Measurements from ENCODE around the gene CHST2.

Gene CHST2

DNA sequence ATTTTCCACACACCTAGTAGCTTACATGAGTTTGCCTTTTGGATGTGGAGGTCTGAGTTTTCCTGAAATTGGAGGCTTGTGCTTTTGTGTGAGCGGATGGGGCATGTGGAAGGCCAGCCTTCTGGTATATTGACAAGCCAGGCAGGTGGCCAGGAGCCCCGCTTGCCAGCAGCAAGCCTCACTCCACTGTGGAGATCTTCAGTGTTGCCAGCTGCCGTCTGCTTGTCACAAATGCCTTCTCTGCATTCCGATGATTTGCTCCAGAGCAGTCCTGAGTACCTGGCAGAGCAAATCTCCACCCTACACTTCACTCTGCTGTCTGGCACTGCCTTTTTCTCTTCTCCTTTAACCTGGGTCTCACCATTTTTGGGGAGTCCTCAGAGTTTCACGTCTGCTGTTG, 29.1 kb upstream of the CHST2 start:
- no peaks in the 10 kb centered on the region for H3K27me3 Mint-ChIP-seq

GRCh38 chr3:143090976-143091837, 28.4 kb upstream of the CHST2 start:
- H3K27ac Mint-ChIP-seq: peak overlapping the region in 1 of 2 donors; percentile 64
- ATAC-seq (no peak), DNase-seq (no peak)
- H3K9me3 Mint-ChIP-seq: no peaks in the 10 kb centered on the region
- H3K4me1 Mint-ChIP-seq: no peaks in the 10 kb centered on the region
- no peak overlapping the region for H3K4me3 Mint-ChIP-seq
- H3K27me3 Mint-ChIP-seq: no peaks in the 10 kb centered on the region

More for the DNA sequence above, 29.1 kb upstream of the CHST2 start:
- no peaks in the 10 kb centered on the region for H3K4me1 Mint-ChIP-seq
- ATAC-seq (no peak), DNase-seq (no peak)
- H3K4me3 Mint-ChIP-seq: no peak overlapping the region
- no peaks in the 10 kb centered on the region for H3K9me3 Mint-ChIP-seq
- peak overlapping the region; percentile 53 to 64 for H3K27ac Mint-ChIP-seq

DNA sequence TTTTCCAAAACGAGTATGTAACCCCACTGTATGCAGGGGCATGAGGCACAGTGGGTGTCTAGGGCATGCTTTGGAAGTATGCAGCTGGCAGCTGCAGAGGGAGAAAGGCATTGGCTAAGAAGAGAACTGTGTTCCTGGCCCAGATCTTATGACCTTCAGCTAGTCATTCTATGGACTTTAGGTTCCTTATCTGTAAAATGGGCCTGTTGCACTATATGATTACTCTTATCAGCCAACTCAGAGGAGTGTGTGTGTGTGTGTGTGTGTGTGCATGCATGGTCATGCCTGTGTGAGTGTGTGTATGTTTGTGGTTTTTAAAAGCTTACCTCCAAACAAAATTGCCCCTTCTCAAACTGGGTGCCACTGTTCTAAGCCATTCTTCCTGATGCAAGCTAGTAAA, 27.4 kb upstream of the CHST2 start:
- Mint-ChIP-seq H3K27me3 (no peaks in the 10 kb centered on the region), H3K9me3 (no peaks in the 10 kb centered on the region), H3K4me3 (no peak overlapping the region), H3K27ac (no peak overlapping the region), H3K4me1 (no peaks in the 10 kb centered on the region)
- ATAC-seq: no peak
- no peak for DNase-seq

DNA sequence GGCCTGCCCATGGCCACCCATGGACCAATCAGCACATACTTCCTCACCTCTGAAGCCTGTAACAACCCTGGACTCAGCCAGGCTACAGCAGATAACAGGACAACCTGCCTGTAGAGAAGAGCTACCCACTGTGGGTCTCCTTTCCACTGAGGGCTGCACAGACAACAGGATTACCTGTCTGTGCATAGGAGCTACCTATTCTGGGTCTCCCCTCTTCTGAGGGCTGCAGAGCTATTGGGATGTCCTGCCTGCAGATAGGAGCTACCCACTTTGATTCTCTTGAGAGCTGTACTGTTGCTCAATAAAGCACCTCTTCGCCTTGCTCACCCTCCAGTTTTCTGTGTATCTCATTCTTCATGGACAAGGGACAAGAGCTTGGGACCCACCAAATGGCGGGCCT, 23.8 kb upstream of the CHST2 start:
- ATAC-seq: no peak
- H3K9me3 Mint-ChIP-seq: no peaks in the 10 kb centered on the region

GRCh38 chr3:143098032-143098764, 21.4 kb upstream of the CHST2 start:
- DNase-seq (no peak), ATAC-seq (no peak)
- H3K27ac Mint-ChIP-seq: no peak overlapping the region
- H3K4me3 Mint-ChIP-seq: no peak overlapping the region
- H3K27me3 Mint-ChIP-seq: peaks cover 22% of the 10 kb centered on the region
- no peaks in the 10 kb centered on the region for H3K4me1 Mint-ChIP-seq
- peaks cover 0 to 3% of the 10 kb centered on the region in 2 donors for H3K9me3 Mint-ChIP-seq

More for the DNA sequence above, 23.8 kb upstream of the CHST2 start:
- no peaks in the 10 kb centered on the region for H3K4me1 Mint-ChIP-seq
- H3K27ac Mint-ChIP-seq: no peak overlapping the region
- peaks cover 13% of the 10 kb centered on the region for H3K27me3 Mint-ChIP-seq
- no peak overlapping the region for H3K4me3 Mint-ChIP-seq
- no peak for DNase-seq

DNA sequence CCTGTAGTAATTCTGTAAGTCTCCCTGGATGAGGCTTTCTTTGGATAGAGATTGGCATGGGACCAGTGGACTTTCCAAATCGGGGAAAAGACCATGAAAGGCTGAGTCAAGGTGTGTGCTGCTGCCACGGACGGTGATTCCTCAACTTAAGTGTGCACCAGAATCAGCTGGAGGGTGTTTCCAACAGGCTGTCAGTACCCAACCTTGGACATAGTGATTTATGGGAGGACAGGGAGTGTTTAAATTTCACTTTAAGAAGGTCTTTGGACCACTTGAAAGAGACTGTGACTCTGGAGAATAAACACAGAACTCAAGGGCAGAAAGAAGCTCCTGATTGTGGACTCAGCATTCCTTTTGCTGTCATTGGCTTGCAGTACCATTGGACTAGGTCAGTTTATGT, 20.4 kb upstream of the CHST2 start:
- peaks cover 0 to 12% of the 10 kb centered on the region in 2 donors for H3K9me3 Mint-ChIP-seq
- H3K27me3 Mint-ChIP-seq: peaks cover 22% of the 10 kb centered on the region
- no peak for DNase-seq
- H3K4me1 Mint-ChIP-seq: no peaks in the 10 kb centered on the region
- ATAC-seq: no peak
- H3K4me3 Mint-ChIP-seq: no peak overlapping the region
- H3K27ac Mint-ChIP-seq: no peak overlapping the region

DNA sequence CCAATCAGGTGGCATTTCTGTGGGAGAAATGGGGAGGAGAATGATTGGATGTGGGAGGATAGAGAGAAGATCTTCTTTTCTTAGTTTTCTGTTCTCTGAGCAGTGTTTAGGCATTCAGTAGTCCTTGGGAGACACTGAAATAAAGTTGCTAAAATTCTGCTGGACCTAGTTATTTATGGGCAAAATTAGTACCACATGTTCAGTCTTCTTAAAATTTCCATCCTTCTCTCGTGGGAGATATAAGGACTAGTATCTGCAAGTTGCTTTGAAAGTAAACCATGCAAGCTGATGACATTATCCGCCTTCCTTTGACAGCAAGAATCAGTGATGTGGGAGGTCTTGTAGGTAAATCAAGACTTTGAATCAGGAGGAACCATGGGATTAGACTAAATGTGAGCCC, 19.9 kb upstream of the CHST2 start:
- Mint-ChIP-seq H3K27ac (no peak overlapping the region), H3K4me3 (no peak overlapping the region), H3K9me3 (peaks cover 4 to 17% of the 10 kb centered on the region in 2 donors), H3K4me1 (no peaks in the 10 kb centered on the region), H3K27me3 (peaks cover 22% of the 10 kb centered on the region)
- DNase-seq: no peak
- no peak for ATAC-seq

DNA sequence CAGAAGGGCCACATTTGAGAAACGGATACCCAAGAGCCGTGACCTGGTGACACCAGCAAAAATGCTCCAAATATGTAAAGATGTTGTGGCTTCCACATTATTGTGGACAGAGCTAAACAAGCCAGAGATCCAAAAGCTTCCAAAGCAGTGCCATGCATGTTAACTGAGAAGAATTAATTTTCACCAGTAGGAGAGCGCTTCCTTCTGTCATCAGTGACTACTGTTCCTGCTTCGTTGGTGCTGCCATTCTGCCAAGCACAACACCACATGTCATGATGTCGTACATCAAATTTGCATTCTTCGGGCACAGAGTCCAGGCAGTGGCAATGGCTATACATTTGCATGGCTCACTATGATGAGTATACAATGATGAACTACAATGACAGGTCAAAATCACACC, 19.1 kb upstream of the CHST2 start:
- H3K27me3 Mint-ChIP-seq: peaks cover 22% of the 10 kb centered on the region

GRCh38 chr3:143101792-143102381, 17.7 kb upstream of the CHST2 start:
- peaks cover 19 to 37% of the 10 kb centered on the region in 2 donors for H3K9me3 Mint-ChIP-seq
- no peak overlapping the region for H3K4me3 Mint-ChIP-seq
- peaks cover 22% of the 10 kb centered on the region for H3K27me3 Mint-ChIP-seq
- ATAC-seq (no peak), DNase-seq (no peak)
- no peak overlapping the region for H3K27ac Mint-ChIP-seq
- H3K4me1 Mint-ChIP-seq: no peaks in the 10 kb centered on the region

More for the DNA sequence above, 19.1 kb upstream of the CHST2 start:
- H3K4me3 Mint-ChIP-seq: no peak overlapping the region
- no peak overlapping the region for H3K27ac Mint-ChIP-seq
- H3K4me1 Mint-ChIP-seq: no peaks in the 10 kb centered on the region
- DNase-seq: no peak
- no peak for ATAC-seq
- H3K9me3 Mint-ChIP-seq: peaks cover 10 to 25% of the 10 kb centered on the region in 2 donors

DNA sequence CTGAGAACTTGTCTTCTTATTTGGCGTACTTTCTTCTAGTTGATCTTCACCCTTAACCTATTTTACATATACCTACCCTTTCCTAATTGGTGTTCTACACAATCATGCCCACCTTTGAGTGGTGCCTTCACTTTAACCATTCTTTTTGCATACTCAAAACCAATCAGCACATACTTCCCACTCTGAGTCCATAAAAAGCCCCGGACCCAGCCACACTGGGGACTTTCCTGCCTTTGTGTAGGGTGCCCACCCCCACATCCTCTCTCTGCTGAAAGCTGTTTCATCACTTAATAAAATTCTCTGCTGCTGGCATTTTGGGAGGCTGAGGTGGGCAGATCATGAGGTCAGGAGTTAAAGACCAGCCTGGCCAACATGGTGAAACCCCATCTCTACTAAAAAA, 15.9 kb upstream of the CHST2 start:
- Mint-ChIP-seq H3K27ac (peak overlapping the region in 1 of 2 donors; percentile 74), H3K4me3 (no peak overlapping the region), H3K4me1 (no peaks in the 10 kb centered on the region), H3K9me3 (peaks cover 19 to 37% of the 10 kb centered on the region in 2 donors), H3K27me3 (peaks cover 22% of the 10 kb centered on the region)
- ATAC-seq (peak; percentile 71), DNase-seq (no peak)

DNA sequence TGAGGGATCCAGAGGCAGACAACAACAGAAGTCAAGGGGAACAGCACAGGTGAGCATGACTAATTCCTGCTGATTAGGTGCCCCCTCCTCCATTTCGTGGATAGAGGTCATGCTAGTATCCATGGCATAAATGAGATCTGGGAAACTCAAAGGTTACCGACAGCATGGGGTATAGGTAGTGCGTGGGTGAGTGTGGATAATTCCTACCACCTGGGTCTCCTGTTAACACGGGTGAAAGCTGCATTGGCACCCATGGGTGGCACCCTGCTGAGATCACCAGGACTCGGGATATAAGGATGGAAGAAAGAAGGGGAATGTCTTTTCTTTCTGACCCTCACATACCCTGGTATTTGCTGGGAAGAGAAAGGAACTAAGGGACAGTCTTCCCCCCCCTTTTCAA, 14.4 kb upstream of the CHST2 start:
- ATAC-seq (no peak), DNase-seq (no peak)
- peaks cover 19 to 37% of the 10 kb centered on the region in 2 donors for H3K9me3 Mint-ChIP-seq
- peaks cover 11% of the 10 kb centered on the region for H3K27me3 Mint-ChIP-seq
- no peak overlapping the region for H3K27ac Mint-ChIP-seq
- no peaks in the 10 kb centered on the region for H3K4me1 Mint-ChIP-seq
- no peak overlapping the region for H3K4me3 Mint-ChIP-seq

- no peak overlapping the region for H3K4me3 Mint-ChIP-seq
- no peaks in the 10 kb centered on the region for H3K4me1 Mint-ChIP-seq
- H3K27ac Mint-ChIP-seq: no peak overlapping the region
- ATAC-seq (no peak), DNase-seq (no peak)
- peaks cover 14 to 18% of the 10 kb centered on the region in 2 donors for H3K9me3 Mint-ChIP-seq
- H3K27me3 Mint-ChIP-seq: peaks cover 8% of the 10 kb centered on the region
Measured at GRCh38 chr3:143109861-143110260, 9.7 kb upstream of the CHST2 start.

GRCh38 chr3:143110371-143110770, 9.2 kb upstream of the CHST2 start:
- DNase-seq (no peak), ATAC-seq (no peak)
- no peak overlapping the region for H3K27ac Mint-ChIP-seq
- no peak overlapping the region for H3K4me3 Mint-ChIP-seq
- H3K4me1 Mint-ChIP-seq: no peaks in the 10 kb centered on the region
- H3K9me3 Mint-ChIP-seq: peaks cover 10 to 13% of the 10 kb centered on the region in 2 donors
- peaks cover 8% of the 10 kb centered on the region for H3K27me3 Mint-ChIP-seq

DNA sequence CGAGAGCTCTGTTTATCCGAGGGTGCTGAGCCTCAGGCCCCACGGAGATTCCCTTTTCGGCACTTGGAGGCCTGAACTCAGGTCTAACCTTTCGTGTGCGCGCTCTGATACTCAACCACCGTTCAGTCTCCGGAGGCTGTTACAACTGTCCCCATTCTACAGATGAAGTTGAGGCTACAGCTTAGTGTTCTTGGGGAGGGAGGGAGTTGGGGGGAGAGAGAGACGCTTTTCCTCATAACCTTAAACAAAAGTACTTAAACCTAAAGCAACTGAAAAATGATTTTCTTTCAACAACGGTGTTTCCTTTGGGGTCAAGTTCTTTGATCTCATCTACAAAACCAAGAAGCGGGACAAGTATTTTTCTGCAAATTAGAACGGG, 952 bp upstream of the CHST2 start:
- no peak for ATAC-seq
- Mint-ChIP-seq H3K27me3 (peaks cover 8% of the 10 kb centered on the region), H3K27ac (peak overlapping the region in 1 of 2 donors; percentile 88), H3K4me1 (peaks cover 34% of the 10 kb centered on the region), H3K4me3 (peak overlapping the region; percentile 89 to 97), H3K9me3 (no peaks in the 10 kb centered on the region)
- DNase-seq: no peak

DNA sequence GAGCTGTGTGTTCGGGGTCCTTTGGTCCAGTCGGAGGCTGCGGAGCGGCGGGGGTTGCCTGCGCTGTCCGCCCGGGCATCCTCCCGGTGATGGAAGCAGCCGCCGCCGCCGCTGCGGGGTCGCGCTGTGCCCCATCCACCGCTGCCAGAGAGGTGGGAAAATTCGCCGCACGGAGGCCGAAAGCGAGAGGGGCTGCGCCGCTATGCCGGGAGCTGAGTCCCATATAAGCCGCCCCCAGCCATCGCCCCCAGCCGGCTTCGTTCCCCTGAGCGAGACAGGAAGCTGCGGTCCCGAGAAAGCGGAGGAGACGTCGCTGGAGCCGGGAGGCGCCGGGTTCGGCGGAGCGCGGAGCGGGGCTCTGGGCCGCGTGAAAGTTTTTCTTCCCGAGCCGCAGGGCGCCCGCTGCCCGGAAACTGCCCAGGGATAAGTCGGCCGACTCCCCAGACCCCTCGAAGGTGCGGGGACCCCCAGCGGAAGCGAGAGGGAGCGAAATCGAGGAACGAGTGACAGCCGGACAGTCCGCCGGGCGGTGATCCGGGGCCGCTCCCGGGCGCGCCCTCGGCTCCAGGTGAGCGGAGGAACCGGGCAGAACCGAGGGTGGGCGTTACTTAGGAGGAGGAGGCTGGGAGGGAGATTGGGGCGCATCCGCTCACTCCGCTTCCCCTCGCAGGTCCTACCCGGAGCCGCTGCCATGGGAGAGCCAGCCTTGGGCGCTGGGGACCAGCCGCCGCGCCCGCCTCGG, 574 bp downstream of the CHST2 start:
- DNase-seq: peak; percentile 49 to 56
- peak overlapping the region; percentile 89 to 97 for H3K4me3 Mint-ChIP-seq
- H3K27ac Mint-ChIP-seq: peak overlapping the region; percentile 91 to 93
- peaks cover 47% of the 10 kb centered on the region for H3K4me1 Mint-ChIP-seq
- peak; percentile 25 for ATAC-seq
- H3K27me3 Mint-ChIP-seq: no peaks in the 10 kb centered on the region
- no peaks in the 10 kb centered on the region for H3K9me3 Mint-ChIP-seq
